Endothelial cell of umbilical vein (primary cell): ENCODE data around the gene MEN1.

Experiments used
- MAX ChIP-seq: IDR thresholded peaks from 2 replicates; pipeline ENCODE4 v1.6.1; 2011; ENCODE audit not compliant: insufficient read depth, insufficient read length
- TF ChIP-seq, protein P1 (sequence below), 2 donors: IDR thresholded peaks; 1 replicate in 1 of 2; 2 replicates in 1 of 2; pipeline ENCODE4 v1.5.1; 2011; ENCODE audit warnings: low read length in 2 of 2, mild to moderate bottlenecking in 2 of 2, moderate library complexity in 2 of 2, control low read depth in 1 of 2, inconsistent platforms in 1 of 2, low read depth in 1 of 2; ENCODE audit not compliant: insufficient read depth in 1 of 2; ENCODE audit errors: extremely low read depth in 1 of 2

DNA sequence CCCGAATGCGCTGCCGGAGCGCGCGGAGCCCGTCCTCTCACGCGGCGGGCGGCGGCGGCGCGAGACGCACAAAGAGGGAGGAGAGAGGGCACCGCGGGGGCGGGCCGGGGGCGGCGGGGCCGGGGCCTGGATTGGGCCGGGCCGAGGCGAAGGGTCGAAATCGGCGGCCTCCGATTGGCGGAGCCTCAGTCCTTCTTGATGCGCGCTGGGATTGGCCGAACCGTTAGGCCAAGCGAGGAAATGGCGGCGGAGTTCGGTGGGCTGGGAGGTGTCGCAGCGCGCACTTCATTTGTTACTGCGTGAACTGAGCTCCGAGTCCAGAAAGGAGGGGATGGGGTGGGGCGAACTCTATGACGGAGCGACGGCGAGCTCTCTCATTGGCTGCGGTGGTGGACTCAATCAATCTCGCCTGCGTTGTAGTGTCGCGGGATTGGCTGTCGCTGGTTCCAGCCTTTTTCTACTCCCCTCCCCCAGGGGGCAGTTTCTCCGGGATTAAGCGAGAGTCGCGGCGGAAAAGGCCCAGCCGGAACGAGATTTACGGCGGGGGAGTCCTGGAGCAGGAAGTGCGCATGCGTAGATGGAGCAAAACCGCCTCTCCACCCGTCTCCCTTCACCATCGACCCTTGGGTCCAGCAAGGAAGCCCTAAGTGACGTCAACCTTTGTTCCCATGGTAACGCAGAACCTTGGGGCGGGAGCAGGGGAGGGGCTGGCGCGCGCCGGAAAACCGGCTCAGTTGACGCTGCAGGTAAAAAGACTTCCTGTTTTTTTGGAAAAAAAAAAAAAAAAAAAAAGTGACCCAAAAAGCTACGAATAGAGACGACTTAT lies 31.7 kb downstream of the MEN1 start, which contains the start of gene SF1:
- TF ChIP-seq, protein P1, sequence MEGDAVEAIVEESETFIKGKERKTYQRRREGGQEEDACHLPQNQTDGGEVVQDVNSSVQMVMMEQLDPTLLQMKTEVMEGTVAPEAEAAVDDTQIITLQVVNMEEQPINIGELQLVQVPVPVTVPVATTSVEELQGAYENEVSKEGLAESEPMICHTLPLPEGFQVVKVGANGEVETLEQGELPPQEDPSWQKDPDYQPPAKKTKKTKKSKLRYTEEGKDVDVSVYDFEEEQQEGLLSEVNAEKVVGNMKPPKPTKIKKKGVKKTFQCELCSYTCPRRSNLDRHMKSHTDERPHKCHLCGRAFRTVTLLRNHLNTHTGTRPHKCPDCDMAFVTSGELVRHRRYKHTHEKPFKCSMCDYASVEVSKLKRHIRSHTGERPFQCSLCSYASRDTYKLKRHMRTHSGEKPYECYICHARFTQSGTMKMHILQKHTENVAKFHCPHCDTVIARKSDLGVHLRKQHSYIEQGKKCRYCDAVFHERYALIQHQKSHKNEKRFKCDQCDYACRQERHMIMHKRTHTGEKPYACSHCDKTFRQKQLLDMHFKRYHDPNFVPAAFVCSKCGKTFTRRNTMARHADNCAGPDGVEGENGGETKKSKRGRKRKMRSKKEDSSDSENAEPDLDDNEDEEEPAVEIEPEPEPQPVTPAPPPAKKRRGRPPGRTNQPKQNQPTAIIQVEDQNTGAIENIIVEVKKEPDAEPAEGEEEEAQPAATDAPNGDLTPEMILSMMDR (IDR thresholded peaks at IDR 0.05; ENCODE audit: extremely low read depth in 1 of 2, insufficient read depth in 1 of 2, low read depth in 1 of 2, low read length in 2 of 2), result no peak
- TF ChIP-seq MAX, result no peak
